ENCODE data around the gene BCDIN3D. TPM values are rescaled to one million over a fixed set of nuclear protein-coding genes. Genes with fewer than 3 reads are reported as not detected.
A peak's percentile ranks its signal among the peaks of the same experiment; 100 is the strongest.

BCDIN3D gene
- total RNA-seq, 2 donors from 2014 or later: 3.3 to 3.7 TPM

DNA sequence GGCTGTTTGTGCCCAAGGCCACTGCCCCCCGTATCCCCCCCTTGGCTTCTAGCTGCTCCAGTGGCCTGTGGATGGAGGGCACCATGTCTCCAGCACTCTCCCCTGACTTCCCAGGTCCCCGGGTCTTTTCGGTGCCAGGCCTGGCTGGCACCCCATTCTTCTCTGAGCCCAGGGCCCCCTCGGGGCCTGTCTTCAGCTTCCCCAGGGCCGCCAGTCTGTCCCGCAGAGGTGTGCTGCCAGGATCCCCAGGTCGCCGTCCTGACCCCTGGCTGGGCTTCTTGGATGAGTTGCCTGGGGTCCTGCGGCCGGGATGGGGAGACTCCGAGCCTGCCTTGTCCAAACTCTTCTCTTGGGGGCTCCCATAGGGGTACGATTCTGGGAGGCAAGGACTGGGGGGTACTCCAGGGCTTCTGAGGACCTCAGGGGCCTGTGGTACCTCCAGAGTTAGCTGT lies 47.2 kb downstream of the BCDIN3D start:
- intact Hi-C loops (cut with DNase I): no loop called here
- no peak for DNase-seq
- H3K27me3 ChIP-seq: no peaks in the 10 kb centered on the region
- H3K4me3 ChIP-seq: no peak overlapping the region
- H3K9me3 ChIP-seq: no peaks in the 10 kb centered on the region
- TF ChIP-seq CTCF (IDR thresholded peaks at IDR 0.05): no peak
- H3K9ac ChIP-seq (ENCODE audit: low read depth in 2 of 2, low read length in 2 of 2): no peak overlapping the region
- no peaks in the 10 kb centered on the region for H3K36me3 ChIP-seq
- H3K27ac ChIP-seq: no peak overlapping the region
- H3K4me1 ChIP-seq: no peaks in the 10 kb centered on the region

GRCh38 chr12:49794811-49795653 lies 47.9 kb downstream of the BCDIN3D start:
- H3K36me3 ChIP-seq: no peaks in the 10 kb centered on the region
- no peak for TF ChIP-seq CTCF (IDR thresholded peaks at IDR 0.05)
- no peak for DNase-seq

DNA sequence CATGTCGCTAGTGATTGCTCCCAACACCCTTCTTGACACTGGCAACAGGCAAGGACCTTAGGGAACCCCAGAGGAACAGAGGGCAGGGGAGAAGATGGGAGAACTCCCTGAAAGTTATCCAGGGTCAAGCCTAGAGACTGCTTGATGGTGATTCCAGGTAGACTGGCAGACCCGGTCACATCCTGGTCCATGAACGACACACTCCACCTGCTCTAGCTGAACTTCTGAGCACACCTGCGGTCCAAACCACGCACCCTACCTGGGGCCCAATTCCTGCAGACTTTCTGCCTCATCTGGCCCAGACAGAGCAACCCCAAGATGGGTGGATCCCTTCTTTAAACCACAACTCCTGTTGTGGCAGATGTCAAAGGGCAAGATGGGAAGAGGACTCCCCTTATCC lies 48.9 kb downstream of the BCDIN3D start:
- Histone ChIP-seq H3K27ac (no peak overlapping the region), H3K4me1 (no peaks in the 10 kb centered on the region), H3K27me3 (no peaks in the 10 kb centered on the region), H3K9me3 (no peaks in the 10 kb centered on the region), H3K9ac (ENCODE audit: low read depth in 2 of 2, low read length in 2 of 2) (peak overlapping the region in 1 of 2 donors; percentile 12), H3K4me3 (no peak overlapping the region), H3K36me3 (no peaks in the 10 kb centered on the region)
- no peak for DNase-seq
- no peak for TF ChIP-seq CTCF (IDR thresholded peaks at IDR 0.05)
- intact Hi-C loops (cut with DNase I): no loop called here

More at GRCh38 chr12:49794811-49795653, 47.9 kb downstream of the BCDIN3D start:
- Histone ChIP-seq H3K4me3 (no peak overlapping the region), H3K9ac (ENCODE audit: low read depth in 2 of 2, low read length in 2 of 2) (no peak overlapping the region), H3K27ac (no peak overlapping the region), H3K9me3 (no peaks in the 10 kb centered on the region), H3K4me1 (no peaks in the 10 kb centered on the region), H3K27me3 (no peaks in the 10 kb centered on the region)
- intact Hi-C loops (cut with DNase I): no loop called here

DNA sequence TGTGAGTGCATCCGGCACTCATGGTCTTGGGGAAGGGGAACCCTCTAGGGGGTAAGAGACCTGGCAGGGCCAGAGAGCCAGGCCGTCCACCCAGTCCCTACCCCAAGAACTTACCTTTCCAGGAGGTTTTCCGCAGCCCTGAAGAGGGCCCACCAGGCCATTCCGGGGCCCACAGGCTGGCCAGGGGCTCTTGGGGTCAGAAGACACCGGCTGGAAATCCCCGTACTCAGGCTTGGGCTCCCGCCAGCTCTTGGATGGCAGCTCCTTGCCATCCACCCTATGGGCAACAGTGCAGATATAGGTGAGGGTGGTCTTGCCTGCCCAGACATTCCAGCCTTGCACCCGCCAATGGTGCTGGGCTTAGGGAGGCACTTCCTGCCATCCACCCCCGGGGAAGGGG lies 49.3 kb downstream of the BCDIN3D start:
- no peak overlapping the region for H3K27ac ChIP-seq
- H3K4me3 ChIP-seq: no peak overlapping the region
- H3K36me3 ChIP-seq: no peaks in the 10 kb centered on the region
- no peak for DNase-seq
- peak overlapping the region in 1 of 2 donors; percentile 12 for H3K9ac ChIP-seq (ENCODE audit: low read depth in 2 of 2, low read length in 2 of 2)
- H3K9me3 ChIP-seq: no peaks in the 10 kb centered on the region
- H3K27me3 ChIP-seq: no peaks in the 10 kb centered on the region
- no peak for TF ChIP-seq CTCF (IDR thresholded peaks at IDR 0.05)
- intact Hi-C loops (cut with DNase I): no loop called here
- no peaks in the 10 kb centered on the region for H3K4me1 ChIP-seq

DNA sequence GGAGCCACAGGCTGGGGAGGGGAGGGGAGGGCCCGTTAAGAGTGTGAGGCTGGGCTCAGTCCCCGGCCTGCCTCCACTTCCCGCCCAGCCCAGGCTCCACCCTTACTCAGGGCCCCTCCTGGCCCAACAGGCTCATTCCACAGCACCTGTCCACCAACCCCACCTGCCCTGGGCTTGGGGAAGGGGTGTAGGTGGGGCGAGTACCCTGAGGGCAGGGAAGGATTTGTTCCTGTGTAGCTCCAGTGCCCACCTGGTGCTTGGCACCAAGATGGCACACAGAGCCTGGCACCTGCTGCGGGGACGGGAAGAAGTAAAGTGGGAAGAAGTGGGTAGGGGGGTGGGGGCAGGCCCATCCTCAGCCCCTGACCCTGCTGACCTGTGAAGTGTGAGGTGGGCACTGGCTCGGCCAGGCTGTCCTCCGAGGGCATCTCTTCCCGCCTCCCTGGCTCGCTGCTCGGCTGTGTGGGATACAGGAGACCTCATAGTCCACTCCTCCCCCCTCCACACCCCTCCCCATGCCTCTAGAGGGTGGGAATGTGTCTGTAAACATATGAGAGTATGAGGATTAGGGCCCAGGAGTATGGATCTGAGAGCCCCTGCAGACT lies 49.8 kb downstream of the BCDIN3D start:
- Histone ChIP-seq H3K9me3 (no peaks in the 10 kb centered on the region), H3K27ac (no peak overlapping the region), H3K36me3 (no peaks in the 10 kb centered on the region), H3K4me1 (no peaks in the 10 kb centered on the region), H3K4me3 (no peak overlapping the region), H3K27me3 (no peaks in the 10 kb centered on the region), H3K9ac (ENCODE audit: low read depth in 2 of 2, low read length in 2 of 2) (no peak overlapping the region)
- intact Hi-C loops (cut with DNase I): no loop called here
- TF ChIP-seq CTCF (IDR thresholded peaks at IDR 0.05): no peak
- DNase-seq: no peak
